HG02642 (cell line): ENCODE data around the gene MARK2.

Experiments
- ATAC-seq: cut with Tn5 transposase; IDR thresholded peaks from one replicate; pipeline ENCODE4 v1.9.1; 2021; ENCODE audit warnings: mild to moderate bottlenecking; ENCODE audit not compliant: unreplicated experiment, poor library complexity

The MARK2 gene

DNA sequence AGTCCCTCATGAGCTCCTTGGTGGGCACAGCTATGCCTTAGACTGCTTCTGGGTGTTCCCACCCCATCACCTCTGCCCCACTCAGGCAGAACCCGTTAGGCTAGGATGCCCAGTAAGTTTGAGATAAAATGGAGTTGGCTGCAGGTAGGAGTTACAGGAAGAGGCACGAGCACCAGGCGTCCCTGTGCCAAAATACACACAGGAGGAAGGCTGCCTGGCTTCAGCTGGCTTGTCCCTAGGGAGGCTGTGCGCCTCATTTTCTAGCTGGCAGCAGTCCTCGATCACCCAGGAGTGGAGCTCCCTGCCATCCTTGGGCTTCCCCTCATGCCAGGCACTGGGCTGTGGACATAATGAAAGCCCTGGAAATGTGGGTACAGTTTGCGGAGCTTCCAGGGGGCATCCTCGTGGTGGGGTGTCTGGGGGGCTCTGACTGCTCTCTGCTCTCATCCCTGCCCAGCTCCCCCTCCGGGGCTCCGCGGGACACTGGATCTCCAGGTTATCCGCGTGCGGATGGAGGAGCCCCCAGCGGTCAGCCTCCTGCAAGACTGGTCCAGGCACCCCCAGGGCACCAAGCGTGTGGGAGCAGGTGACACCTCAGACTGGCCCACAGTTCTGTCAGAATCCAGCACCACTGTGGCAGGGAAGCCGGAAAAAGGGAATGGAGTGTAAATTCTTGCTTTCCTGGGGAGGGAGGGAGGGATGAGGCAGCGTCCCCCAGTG lies 12.3 kb upstream of the MARK2 start:
- no peak for ATAC-seq

DNA sequence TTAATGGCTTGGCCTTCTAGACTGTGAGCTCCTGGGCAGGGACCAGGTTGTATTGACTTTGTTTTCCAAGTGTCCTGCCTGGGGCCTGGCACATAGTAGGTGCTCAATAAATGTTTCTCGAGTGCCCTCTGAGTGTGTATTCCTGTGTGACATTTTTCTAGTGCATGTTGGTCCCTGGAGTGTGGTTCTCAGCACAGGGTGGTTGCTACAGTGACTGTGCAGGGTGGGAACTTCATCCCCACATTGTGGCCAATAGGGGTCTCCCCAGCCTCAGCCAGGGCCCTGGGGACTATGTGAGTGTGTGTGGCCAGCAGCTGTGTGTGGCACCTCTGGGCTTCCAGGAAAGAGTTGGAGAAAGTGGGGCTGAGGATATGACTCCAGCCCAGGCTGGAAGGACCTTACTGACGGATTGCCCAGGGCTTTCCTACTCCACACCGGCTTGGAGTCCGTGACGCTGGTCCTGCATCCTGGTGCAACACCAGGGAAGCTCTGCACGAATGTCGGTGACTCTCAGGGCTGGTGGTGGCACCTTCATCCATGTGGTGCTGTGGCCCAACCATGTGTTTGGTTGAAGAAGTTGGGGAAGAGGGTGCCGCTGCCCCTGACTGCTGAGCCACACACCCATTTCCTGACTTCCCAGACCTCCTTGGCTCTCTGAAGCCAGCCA lies 9.0 kb upstream of the MARK2 start:
- no peak for ATAC-seq

DNA sequence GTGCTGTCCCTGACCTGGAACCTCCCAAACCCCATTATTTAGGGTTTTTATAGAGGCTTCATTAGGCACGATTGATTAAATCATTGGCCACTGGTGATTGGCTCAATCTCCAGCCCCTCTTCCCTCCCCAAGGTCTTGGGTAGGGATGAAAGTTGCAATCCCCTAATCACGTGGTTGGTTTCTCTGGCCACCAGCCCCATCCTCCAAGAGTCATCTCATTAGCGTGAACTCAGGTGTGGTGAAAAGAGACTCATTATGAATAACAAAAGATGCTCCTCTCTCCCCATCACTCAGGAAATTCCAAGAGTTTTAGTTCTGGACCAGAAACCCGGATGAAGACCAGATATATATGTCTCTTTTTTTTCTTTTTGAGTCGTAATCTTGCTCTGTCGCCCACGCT lies 7.6 kb upstream of the MARK2 start:
- no peak for ATAC-seq

DNA sequence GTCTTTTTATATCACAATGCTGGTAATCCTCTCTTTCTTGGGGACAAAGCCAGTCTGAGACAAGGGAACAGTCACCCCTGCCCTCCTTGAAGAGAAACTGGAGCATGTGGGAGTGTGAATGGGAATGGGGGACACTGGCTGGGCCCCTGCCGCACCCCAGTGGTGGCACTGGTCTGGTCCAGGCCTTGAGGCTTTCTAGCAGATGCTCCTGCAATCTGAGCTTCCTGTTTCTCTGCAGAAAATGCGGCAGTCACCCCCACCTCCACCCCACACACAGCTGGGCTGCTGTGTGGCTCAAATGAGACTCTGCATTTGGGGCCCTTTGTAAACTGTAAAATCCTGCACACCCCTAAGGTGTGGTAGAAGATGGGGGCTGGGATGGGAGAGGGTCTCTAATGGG lies 6.6 kb upstream of the MARK2 start:
- ATAC-seq: no peak

DNA sequence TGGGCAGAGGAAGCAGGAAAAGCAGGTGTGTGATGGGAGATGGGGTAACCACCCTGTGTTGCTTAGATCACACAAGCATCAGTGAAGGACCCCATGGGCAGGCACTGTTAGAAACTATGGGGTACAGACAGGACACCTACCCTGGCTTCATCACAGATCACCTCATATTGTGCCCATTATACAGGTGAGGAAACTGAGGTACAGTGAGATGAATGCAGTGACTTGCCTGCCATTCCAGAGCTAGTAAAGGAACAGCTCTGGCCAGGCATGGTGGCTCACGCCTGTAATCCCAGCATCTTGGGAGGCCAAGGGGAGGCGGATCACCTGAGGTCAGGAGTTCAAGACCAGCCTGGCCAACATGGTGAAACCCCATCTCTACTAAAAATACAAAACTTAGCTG lies 5.9 kb upstream of the MARK2 start:
- ATAC-seq: no peak

DNA sequence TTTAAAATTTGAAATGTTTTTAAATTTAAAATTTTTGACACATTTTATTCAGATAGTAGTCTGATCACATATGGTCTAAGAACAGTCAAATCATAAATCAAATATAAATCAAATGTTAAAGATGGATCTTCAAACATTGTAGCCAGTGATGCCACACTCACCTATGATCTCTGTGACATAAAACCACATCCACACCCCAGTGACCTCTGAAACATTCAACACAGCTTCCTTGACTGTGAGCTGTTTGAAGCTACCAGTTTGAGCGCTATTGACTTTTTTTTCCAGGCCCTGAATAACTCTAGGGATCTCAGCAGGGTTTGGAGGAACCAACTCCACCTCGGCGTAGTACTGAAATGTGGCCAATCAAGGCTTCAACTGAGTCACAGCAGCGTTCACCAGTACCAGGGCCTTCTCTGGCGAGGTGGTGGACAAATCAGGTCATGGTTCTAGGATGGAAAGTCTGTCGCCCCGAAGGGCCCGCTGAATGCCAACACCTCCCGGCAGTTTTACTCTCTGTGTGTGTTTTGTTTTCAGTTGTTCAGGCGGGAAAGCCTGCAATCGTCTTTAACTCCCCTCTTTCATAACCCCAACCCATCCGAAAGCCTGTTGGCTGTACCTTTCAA lies 4.3 kb upstream of the MARK2 start:
- no peak for ATAC-seq

DNA sequence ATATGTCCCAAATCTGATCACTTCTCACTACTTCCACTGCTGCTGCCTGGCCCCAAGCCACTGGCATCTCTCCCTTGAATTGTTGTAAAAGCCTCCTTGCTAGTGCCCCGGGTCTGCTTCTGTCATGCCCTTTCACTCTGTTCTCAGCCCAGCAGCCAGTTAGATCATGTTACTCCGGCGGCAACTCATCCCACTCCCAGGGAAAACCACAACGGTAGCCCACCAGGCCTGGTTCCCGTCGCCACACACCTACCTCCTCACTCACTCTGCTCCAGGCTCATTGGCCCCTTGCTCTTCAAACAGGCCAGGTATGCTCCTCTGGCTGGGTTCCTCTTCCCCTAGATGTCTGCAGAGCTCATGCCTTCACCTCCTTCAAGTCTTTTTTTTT lies 3.8 kb upstream of the MARK2 start:
- ATAC-seq: no peak

DNA sequence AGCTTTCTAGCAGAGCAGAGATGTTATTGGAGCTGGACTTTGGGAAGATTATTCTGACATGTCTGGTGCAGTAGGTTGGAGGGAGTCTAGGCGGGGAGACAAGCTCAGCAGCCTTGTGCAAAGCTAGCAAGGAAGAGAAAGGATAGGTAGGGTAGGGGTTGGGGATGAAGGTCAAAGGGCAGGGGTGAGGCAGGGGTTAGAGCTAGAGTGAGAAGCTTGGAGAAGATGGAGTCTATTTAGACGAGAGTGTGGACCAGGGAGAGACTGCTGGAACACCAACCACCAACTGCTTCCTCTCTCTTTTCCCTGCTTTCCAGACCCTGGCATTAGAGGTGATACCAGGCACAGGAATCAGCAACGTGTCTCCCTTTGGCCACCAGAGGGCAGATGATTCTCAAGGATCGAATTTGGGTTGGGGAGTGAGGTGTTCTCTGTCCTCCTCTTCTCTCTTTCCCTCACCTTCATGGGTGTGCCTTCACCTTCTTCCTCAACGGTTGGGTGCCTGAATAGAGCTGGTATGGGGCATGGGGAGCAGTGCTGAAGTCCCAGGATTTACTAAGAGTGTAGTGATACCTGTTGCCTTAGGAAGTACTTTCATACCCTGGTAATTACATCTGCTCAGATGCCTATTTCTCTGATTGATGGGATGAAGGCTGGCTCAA lies 1.8 kb upstream of the MARK2 start:
- no peak for ATAC-seq

DNA sequence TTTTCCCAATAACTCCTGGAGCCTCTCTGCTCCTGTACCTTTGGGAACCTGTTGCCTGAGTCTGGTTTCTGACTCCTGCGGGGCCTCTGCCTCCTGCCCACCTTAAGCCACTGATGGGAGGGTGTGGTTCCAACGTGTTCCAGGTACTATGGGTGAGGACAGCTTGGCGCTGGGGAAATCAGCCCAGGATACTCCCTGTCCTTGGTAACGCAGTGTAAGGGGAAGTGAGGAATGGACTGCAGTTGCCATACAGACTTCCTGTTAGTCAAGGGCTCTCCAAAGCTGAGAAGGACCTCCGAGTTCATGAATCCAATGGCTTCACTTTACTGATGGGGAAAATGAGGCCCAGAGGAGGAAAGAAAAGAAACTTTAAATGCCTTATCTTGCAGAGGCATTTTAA lies 1.2 kb upstream of the MARK2 start:
- ATAC-seq: no peak

DNA sequence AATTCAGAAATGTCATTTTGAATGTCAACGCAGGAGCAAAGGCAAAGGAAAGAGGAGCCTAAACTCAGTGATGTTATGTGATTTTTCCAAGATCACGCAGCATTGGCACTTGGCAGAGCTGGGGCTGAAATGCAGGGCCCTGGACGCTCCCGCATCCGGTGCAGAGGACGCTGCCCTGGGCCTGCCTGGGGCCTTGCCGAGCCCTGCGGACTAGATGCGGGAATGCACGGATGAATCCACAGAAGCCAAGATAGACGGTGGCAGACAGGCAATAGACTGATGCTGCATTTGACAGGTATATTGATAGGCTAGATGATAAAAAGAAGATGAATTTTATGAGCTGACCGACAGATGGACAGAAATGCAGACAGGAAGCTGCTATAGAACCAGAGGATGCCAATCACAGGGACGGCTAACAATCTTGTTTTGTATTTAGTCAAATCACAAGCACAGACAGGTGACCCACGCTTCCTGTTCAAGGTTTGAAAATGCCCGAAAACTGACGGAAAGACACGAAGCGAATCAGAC lies 696 bp upstream of the MARK2 start:
- ATAC-seq: peak; percentile 0

DNA sequence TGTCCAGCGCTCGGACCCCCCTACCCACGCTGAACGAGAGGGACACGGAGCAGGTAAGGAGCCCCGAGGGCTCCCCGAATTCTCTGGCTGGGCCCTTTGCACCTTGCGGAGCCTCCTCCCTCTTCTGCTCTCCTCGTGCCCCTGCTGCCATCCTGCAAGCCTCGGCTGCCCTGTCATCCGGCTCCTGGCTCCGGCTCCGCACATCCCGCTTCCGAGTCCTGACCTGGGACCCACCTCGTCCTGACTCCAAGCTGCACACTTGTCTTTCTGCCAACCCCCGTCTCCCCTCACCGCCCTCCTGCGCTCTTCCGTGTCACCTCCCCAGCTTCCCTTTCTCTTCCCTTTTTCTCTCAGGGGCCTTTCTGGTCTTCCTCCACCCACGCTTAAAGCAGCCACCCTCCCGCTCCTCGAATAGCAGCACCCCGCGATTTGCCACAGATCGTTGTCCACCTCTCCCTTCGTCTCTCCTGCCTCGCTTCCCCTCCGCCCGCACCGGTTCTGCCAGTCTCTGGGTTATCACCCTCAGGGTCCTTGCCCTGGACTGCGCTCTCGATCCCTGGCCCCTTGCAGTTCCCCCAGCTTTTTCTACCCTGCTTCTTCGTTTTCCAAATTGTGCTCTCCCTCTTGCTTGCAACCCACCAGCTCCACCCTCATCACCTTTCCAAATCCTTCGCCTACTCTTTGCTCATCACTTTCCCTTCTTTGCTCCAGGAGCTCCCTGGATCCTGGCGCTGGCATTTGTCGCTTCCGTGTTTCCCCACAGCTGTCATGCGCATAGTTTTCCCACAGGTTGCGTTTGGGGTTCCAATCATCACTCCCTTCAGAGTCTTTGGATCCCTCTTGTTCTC lies 822 bp downstream of the MARK2 start:
- ATAC-seq: no peak

DNA sequence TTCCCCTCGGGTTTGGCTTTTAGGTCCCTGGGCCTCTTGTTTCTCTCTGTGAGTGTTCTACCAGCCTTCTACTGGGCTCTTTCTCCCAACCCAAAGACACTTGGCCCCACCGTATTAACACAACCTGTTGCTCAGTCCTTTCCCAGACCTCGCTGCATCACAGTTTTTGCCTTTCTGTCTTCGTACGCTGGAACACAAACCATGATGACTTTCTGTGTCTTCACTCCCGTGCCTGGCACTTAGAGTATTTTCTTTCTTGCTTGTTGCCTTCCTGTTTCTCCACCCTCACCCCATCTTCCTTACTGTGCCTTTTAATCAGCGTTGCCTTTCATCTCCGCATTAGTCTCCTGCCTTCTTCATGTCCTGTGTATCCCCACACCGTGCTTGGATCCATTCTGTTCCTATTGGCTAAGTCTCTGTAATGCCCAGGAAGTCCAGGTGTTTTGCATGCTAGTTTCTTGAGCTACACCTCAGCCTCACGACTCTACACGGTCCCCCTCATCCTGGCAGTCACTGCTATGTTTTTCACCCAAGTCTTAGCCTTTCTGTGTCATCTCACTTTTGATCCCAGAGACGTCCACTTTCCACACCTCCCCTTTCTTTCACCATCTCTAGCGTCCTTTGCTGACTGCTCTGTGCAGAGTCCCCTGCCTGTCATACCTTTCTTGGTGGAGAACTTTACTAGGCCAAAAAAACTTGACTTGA lies 1.6 kb downstream of the MARK2 start:
- ATAC-seq: no peak

DNA sequence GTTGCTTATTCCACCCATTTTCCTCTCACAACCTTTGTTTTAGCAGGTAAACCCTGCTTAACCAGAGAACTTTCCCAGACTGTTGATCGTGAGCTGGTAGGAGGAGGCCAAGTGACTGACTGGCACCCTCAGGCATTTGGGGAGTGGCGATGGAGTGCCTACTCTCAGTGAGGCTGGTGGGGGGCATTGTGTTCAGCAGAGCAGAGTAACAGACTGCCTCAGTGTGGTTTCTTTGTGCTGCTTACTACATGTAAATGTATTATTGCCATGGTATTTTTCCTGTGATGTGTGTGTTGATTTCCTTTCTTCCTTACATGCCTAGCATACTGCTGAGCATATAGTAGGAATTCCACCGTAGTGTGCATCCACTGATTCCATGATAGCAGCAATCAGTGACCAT lies 2.6 kb downstream of the MARK2 start:
- ATAC-seq: no peak

DNA sequence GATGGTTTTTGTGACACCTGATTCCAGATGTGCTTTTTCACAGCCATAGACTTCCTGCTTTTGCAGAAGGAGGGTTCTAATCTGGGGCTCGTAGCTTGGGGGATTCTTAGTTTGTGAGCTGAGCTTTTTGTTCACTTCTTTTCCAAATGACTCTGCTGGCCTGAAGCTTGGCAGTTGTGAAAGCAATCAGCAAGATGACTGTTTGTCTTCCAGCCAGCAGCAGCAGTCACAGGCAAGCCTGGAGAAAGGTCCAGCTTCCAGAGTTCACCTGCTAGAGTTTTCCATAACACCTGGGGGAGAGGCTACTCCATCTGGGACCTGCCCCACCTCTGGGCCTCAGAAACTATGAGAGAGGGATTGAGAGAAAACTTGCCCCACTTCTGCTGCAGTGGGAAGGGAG lies 4.1 kb downstream of the MARK2 start:
- ATAC-seq: no peak

DNA sequence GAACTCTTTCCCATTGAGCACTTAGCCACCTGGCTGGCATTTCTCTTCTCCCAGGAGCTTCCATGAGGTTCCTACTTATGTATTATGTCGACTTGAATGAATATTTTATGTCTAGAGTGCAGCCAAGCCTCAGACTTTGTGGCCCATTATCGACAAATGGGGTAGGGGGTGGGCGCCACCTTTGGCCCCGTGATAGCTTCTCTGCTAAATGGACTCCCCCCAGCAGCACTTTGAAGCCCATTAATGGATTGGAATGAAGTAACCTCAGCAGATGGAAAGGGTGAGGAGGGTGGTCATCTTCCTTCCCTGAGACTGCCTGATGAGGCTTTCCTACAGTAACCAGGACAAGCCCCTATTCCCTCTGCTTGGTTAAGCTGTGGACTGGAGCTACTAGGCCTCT lies 5.9 kb downstream of the MARK2 start:
- ATAC-seq: no peak

DNA sequence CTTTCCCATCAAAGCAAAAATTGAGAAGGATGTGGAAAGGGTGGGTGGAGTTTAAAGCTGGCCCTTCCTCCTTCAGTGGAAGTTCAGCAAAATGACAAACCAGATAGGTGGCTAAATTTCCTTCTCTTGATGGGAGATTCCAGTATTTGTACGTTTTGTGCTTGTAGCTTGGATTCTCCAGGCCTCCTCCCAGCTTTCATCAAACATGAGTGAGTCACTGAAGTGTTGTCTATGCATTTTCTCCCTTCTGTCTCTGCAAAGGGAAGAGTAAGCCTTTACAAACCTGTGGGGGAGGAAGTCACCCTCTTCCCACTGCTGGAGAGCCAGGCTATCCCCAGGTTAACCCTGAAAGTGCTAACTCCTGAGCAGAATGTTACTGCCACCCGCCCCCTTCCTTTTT lies 6.4 kb downstream of the MARK2 start:
- ATAC-seq: no peak

DNA sequence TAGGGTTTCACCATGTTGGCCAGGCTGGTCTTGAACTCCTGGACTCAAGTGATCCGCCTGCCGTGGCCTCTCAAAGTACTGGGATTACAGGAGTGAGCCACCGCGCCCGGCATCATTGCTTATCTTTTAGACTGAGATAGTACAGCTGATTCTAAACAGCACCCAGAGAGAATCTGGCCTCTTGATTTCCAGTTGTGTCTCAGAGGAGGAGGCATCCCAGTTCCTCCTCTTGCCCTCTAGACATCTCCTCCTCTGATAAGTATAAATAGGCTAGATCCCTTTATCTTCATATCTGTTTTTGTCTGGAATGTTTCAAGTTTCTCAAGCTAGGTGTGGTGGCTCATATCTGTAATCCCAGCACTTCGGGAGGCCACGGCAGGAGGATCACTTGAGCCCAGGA lies 7.0 kb downstream of the MARK2 start:
- ATAC-seq: no peak

DNA sequence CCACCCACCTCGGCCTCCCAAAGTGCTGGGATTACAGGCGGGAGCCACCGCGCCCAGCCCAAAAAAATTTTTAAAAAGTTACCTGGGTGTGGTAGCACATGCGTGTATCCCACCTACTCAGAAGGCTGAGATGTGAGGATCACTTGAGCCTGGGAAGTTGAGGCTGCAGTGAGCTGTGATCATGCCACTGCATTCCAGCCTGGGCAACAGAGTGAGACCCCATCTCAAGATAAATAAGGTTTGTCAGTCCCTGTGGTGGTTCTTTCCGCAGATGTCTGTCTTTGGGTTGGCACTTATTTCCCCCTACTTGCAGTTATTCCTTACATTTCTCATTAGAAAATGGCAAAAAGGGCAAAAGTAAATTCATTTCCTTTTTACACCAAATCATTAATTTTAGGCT lies 8.0 kb downstream of the MARK2 start:
- ATAC-seq: no peak

DNA sequence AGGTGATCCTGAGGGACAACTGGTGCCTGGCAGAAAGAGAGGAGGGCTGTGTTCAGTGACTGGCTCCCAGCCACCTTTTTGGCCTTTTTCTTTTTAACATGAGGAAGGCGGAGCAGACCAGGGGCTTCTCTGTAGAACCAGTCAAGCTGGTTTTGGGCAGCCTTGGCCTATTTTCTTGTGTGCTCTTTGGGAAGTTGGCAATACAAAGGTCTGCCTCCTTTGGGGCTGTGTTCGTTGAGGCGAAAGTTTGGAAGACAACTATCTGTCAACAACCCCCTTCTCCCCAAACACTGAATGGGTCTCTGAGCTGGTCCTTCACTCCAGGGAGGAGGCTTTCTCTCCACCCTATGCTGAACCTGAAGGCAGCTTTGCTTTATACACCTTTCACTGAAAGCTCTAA lies 8.5 kb downstream of the MARK2 start:
- ATAC-seq: no peak

DNA sequence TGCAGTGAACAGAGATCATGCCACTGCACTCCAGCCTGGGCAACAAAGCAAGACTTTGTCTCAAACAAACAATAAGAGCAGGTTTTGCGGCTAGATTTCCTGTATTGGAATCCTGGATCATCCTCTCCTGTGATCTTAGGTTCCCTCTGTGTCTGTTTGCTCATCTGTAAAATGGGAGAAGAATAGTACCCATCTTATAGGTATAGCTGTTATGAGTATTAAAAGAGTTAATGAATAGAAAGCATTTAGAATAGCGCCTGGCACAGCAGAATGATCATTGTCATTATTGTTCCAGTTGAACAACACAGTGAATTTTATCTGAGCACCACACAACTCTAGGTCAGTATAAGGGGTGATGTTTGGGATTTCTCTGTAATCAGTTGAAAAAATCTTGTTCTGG lies 10.8 kb downstream of the MARK2 start:
- ATAC-seq: no peak
